K562 (cell line): ENCODE results near the gene IL17F. TPM values are rescaled to one million over a fixed set of nuclear protein-coding genes. Genes with fewer than 3 reads are reported as not detected.

ENCODE experiments used
- BCOR ChIP-seq: fragments of 450-650 bp; IDR thresholded peaks from 2 replicates; pipeline ENCODE4 v1.6.1; 2016
- ELF4 ChIP-seq: fragments of 450-650 bp; formaldehyde crosslinking; IDR thresholded peaks from 2 replicates; pipeline ENCODE4 v1.4.0; 2022; ENCODE audit warnings: missing genetic modification characterization
- HDAC1 ChIP-seq, 2 experiments: fragments of 450-650 bp; IDR thresholded peaks; 2 replicates each; pipeline ENCODE4 v1.6.1; 2016 to 2017; ENCODE audit warnings: inconsistent platforms in 1 of 2, mild to moderate bottlenecking in 1 of 2, moderate library complexity in 1 of 2
- MCM5 ChIP-seq: fragments of 450-650 bp; IDR thresholded peaks from 2 replicates; pipeline ENCODE4 v1.6.1; 2016; ENCODE audit warnings: low read depth
- MYBL2 ChIP-seq, 2 experiments: fragments of 450-650 bp in 1 of 2; sonication (generic) in 1 of 2; formaldehyde crosslinking in 1 of 2; IDR thresholded peaks; 2 replicates each; pipeline versions ENCODE4 v1.6.1 to v1.8.1; 2017 to 2022; ENCODE audit warnings: borderline replicate concordance in 1 of 2, inconsistent platforms in 1 of 2, low read depth in 1 of 2, mild to moderate bottlenecking in 1 of 2, missing genetic modification reagents in 1 of 2, moderate library complexity in 1 of 2
- PHF8 ChIP-seq: fragments of 200-600 bp; sonication (generic); IDR thresholded peaks from 2 replicates; pipeline ENCODE4 v1.6.1; 2012; ENCODE audit warnings: mixed run types, mild to moderate bottlenecking, inconsistent platforms, low read length, moderate library complexity, borderline replicate concordance
- REST ChIP-seq, 2 experiments: fragments of 450-650 bp; formaldehyde crosslinking in 1 of 2; IDR thresholded peaks; 2 replicates each; pipeline versions ENCODE4 v1.4.0 to v1.6.1; 2014 to 2020; ENCODE audit warnings: mild to moderate bottlenecking in 2 of 2, borderline replicate concordance in 1 of 2, low read depth in 1 of 2
- TAF7 ChIP-seq: fragments of 450-650 bp; IDR thresholded peaks from 2 replicates; pipeline ENCODE4 v1.6.1; 2016; ENCODE audit warnings: missing genetic modification characterization, missing compliant biosample characterization
- ZEB2 ChIP-seq: fragments of 450-650 bp; IDR thresholded peaks from 2 replicates; pipeline ENCODE4 v1.6.1; 2016
- ZNF174 ChIP-seq: fragments of 250-450 bp; sonication (Bioruptor Pico); IDR thresholded peaks from 2 replicates; pipeline ENCODE4 v1.4.0; 2020; ENCODE audit warnings: mild to moderate bottlenecking
- polyA plus RNA-seq, 8 experiments: library from polyadenylated mRNA; depleted of rRNA in 4 of 8; stranded (reverse) in 5 of 8; unstranded in 3 of 8; fragments of >200 nt; fragmentation: Nextera tagmentation in 2 of 8; fragmentation: Illumina TruSeq in 1 of 8; extraction: Ambion mirVana in 2 of 8; extraction: Trizol in 1 of 8; gene quantifications; 2 replicates each; pipeline versions ENCODE4 v1.2.1 to v1.2.3, GENCODE V29; 2011 to 2014; ENCODE audit warnings: inconsistent platforms in 1 of 8, missing spikeins in 1 of 8
- total RNA-seq, 7 experiments: library from RNA; depleted of rRNA in 6 of 7; stranded (reverse); fragments of >200 nt in 6 of 7; fragmentation: Illumina TruSeq in 2 of 7; extraction: Trizol in 2 of 7; gene quantifications; 2 replicates each; pipeline versions ENCODE4 v1.2.1 to v1.2.3, GENCODE V29; 2011 to 2021; ENCODE audit warnings: low replicate concordance in 1 of 7
- TF ChIP-seq, protein P1 (sequence below): IDR thresholded peaks from 2 replicates; pipeline ENCODE4 v1.6.1; 2011; ENCODE audit warnings: borderline replicate concordance, low read depth, mild to moderate bottlenecking, moderate library complexity, low read length; ENCODE audit not compliant: insufficient read depth, poor library complexity, severe bottlenecking
- TF ChIP-seq, protein P2 (sequence below): fragments of 450-650 bp; formaldehyde crosslinking; IDR thresholded peaks from 2 replicates; pipeline ENCODE4 v1.4.0; 2020; ENCODE audit warnings: mild to moderate bottlenecking, moderate library complexity

Gene IL17F
- total and polyA plus RNA-seq, 9 of the 15 experiments (the other 6 are each of a cell fraction or from before 2014, with no cell fraction given): not detected

- TF ChIP-seq, protein P1, sequence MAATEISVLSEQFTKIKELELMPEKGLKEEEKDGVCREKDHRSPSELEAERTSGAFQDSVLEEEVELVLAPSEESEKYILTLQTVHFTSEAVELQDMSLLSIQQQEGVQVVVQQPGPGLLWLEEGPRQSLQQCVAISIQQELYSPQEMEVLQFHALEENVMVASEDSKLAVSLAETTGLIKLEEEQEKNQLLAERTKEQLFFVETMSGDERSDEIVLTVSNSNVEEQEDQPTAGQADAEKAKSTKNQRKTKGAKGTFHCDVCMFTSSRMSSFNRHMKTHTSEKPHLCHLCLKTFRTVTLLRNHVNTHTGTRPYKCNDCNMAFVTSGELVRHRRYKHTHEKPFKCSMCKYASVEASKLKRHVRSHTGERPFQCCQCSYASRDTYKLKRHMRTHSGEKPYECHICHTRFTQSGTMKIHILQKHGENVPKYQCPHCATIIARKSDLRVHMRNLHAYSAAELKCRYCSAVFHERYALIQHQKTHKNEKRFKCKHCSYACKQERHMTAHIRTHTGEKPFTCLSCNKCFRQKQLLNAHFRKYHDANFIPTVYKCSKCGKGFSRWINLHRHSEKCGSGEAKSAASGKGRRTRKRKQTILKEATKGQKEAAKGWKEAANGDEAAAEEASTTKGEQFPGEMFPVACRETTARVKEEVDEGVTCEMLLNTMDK: no peak
- TF ChIP-seq PHF8 (no peak), REST (IDR thresholded peaks at IDR 0.05; ENCODE audit: borderline replicate concordance) (no peak; the same call in 1 of the 2 replicates), REST (CRISPR knock-in tag; IDR thresholded peaks at IDR 0.05; ENCODE audit: low read depth) (no peak), HDAC1 (IDR thresholded peaks at IDR 0.05) (0 out of 4 replicates have a peak, but pooled peaks of 1 of the 2 experiments have one; percentile 11), ZNF174 (no peak), BCOR (no peak), TAF7 (tag) (0 out of 2 replicates have a peak, but pooled peaks have one; percentile 21), MCM5 (no peak), ELF4 (CRISPR knock-in tag) (no peak), ZEB2 (0 out of 2 replicates have a peak, but pooled peaks have one; percentile 54), MYBL2 (IDR thresholded peaks at IDR 0.05; ENCODE audit: low read depth) (peak; percentile 57; the same call in 1 of the 2 replicates), MYBL2 (CRISPR knock-in tag; IDR thresholded peaks at IDR 0.05; ENCODE audit: borderline replicate concordance) (no peak)
- TF ChIP-seq, protein P2, sequence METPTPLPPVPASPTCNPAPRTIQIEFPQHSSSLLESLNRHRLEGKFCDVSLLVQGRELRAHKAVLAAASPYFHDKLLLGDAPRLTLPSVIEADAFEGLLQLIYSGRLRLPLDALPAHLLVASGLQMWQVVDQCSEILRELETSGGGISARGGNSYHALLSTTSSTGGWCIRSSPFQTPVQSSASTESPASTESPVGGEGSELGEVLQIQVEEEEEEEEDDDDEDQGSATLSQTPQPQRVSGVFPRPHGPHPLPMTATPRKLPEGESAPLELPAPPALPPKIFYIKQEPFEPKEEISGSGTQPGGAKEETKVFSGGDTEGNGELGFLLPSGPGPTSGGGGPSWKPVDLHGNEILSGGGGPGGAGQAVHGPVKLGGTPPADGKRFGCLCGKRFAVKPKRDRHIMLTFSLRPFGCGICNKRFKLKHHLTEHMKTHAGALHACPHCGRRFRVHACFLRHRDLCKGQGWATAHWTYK (CRISPR knock-in tag): no peak
Measured at GRCh38 chr6:52285177-52286068, 41.1 kb upstream of the IL17F start (continued).
